Progenitor cell of endocrine pancreas (in vitro differentiated cells): ENCODE results near the gene LTBP2. TPM values are rescaled to one million over a fixed set of nuclear protein-coding genes. Genes with fewer than 3 reads are reported as not detected.
A peak's percentile ranks its signal among the peaks of the same experiment; 100 is the strongest.

ENCODE experiments used
- DNase-seq: peaks from one replicate; pipeline ENCODE4 v3.0.0; 2021; ENCODE audit warnings: low spot score; ENCODE audit not compliant: unreplicated experiment
- H3K27ac Mint-ChIP-seq: 2 replicates; pipeline ENCODE4 v1.8.0; 2021; ENCODE audit warnings: mild to moderate bottlenecking, moderate library complexity, mixed read lengths
- H3K27me3 Mint-ChIP-seq: 2 replicates; pipeline ENCODE4 v1.8.0; 2021; ENCODE audit warnings: mixed read lengths
- H3K36me3 Mint-ChIP-seq: 2 replicates; pipeline ENCODE4 v1.8.0; 2022; ENCODE audit warnings: mixed read lengths; ENCODE audit not compliant: insufficient read depth
- H3K4me1 Mint-ChIP-seq: 2 replicates; pipeline ENCODE4 v1.8.0; 2021; ENCODE audit warnings: low read depth, mixed read lengths
- H3K4me3 Mint-ChIP-seq: 2 replicates; pipeline ENCODE4 v1.8.0; 2021; ENCODE audit warnings: low read depth, mild to moderate bottlenecking, moderate library complexity, mixed read lengths
- H3K9me3 Mint-ChIP-seq: 2 replicates; pipeline ENCODE4 v1.8.0; 2021; ENCODE audit warnings: low read depth, mixed read lengths
- total RNA-seq: library from RNA; stranded (reverse); gene quantifications from 2 replicates; pipeline ENCODE4 v1.2.1, GENCODE V29; 2021
- TF ChIP-seq, protein P1 (sequence below): fragments of 200-600 bp; sonication (generic); IDR thresholded peaks from one replicate; pipeline ENCODE4 v1.5.0; 2021; ENCODE audit warnings: antibody characterized with exemption, mild to moderate bottlenecking; ENCODE audit not compliant: unreplicated experiment

Gene LTBP2
- total RNA-seq, 1 donor from 2014 or later: 0.79 TPM

GRCh38 chr14:74510959-74511409 is 101.1 kb downstream of the LTBP2 start:
- Mint-ChIP-seq H3K4me1 (no peaks in the 10 kb centered on the region), H3K4me3 (no peak overlapping the region), H3K27ac (no peak overlapping the region)

GRCh38 chr14:74510223-74510931 is 101.7 kb downstream of the LTBP2 start:
- DNase-seq: no peak
- Mint-ChIP-seq H3K4me1 (no peaks in the 10 kb centered on the region), H3K9me3 (no peaks in the 10 kb centered on the region), H3K4me3 (no peak overlapping the region), H3K27me3 (peaks cover 26% of the 10 kb centered on the region), H3K36me3 (no peaks in the 10 kb centered on the region), H3K27ac (no peak overlapping the region)
- TF ChIP-seq, protein P1, sequence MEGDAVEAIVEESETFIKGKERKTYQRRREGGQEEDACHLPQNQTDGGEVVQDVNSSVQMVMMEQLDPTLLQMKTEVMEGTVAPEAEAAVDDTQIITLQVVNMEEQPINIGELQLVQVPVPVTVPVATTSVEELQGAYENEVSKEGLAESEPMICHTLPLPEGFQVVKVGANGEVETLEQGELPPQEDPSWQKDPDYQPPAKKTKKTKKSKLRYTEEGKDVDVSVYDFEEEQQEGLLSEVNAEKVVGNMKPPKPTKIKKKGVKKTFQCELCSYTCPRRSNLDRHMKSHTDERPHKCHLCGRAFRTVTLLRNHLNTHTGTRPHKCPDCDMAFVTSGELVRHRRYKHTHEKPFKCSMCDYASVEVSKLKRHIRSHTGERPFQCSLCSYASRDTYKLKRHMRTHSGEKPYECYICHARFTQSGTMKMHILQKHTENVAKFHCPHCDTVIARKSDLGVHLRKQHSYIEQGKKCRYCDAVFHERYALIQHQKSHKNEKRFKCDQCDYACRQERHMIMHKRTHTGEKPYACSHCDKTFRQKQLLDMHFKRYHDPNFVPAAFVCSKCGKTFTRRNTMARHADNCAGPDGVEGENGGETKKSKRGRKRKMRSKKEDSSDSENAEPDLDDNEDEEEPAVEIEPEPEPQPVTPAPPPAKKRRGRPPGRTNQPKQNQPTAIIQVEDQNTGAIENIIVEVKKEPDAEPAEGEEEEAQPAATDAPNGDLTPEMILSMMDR: no peak

More at GRCh38 chr14:74510959-74511409, 101.1 kb downstream of the LTBP2 start:
- DNase-seq: no peak
- Mint-ChIP-seq H3K36me3 (no peaks in the 10 kb centered on the region), H3K9me3 (no peaks in the 10 kb centered on the region), H3K27me3 (peaks cover 26% of the 10 kb centered on the region)
- TF ChIP-seq, protein P1: no peak

GRCh38 chr14:74509587-74510222 is 102.3 kb downstream of the LTBP2 start:
- Mint-ChIP-seq H3K36me3 (no peaks in the 10 kb centered on the region), H3K4me3 (no peak overlapping the region), H3K9me3 (no peaks in the 10 kb centered on the region), H3K4me1 (no peaks in the 10 kb centered on the region), H3K27ac (no peak overlapping the region), H3K27me3 (peaks cover 26% of the 10 kb centered on the region)
- TF ChIP-seq, protein P1: no peak
- DNase-seq: no peak

DNA sequence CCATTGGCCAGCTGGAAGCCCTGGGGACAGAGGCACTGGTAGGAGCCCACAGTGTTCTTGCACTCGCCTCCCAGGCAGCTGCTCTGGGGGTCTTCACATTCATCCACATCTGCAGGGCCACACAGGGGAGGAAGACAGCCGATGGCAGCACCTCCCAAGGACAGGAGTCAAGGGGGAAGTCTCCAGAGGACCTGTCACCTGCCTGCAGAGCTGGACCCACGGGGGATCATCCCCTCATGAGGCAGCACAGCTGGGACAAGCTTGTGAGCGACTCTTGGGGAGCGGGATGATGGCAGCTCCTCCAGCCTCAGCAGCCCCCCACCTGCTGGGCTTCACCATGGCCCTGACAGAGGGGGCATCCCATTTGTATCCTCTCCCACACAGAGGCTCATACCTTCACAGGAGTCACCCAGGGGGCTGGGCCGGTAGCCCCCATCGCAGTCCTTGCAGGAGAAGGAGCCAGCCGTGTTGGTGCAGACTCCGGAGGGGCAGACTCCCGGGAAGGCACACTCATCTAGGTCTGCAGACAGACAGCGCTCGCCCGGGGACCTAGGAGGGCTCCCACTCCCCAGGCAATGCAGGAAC is 103.1 kb downstream of the LTBP2 start:
- Mint-ChIP-seq H3K27ac (no peak overlapping the region), H3K36me3 (no peaks in the 10 kb centered on the region), H3K27me3 (peaks cover 26% of the 10 kb centered on the region), H3K4me3 (no peak overlapping the region), H3K9me3 (no peaks in the 10 kb centered on the region), H3K4me1 (no peaks in the 10 kb centered on the region)
- TF ChIP-seq, protein P1: no peak
- DNase-seq: no peak

- TF ChIP-seq, protein P1: peak; percentile 56
- no peak overlapping the region for H3K27ac Mint-ChIP-seq
- H3K9me3 Mint-ChIP-seq: no peaks in the 10 kb centered on the region
- DNase-seq: no peak
- peaks cover 26% of the 10 kb centered on the region for H3K27me3 Mint-ChIP-seq
- H3K36me3 Mint-ChIP-seq: no peaks in the 10 kb centered on the region
- no peak overlapping the region for H3K4me3 Mint-ChIP-seq
- no peaks in the 10 kb centered on the region for H3K4me1 Mint-ChIP-seq
Measured at GRCh38 chr14:74508292-74508731, 103.7 kb downstream of the LTBP2 start.
